Parietal lobe (tissue), 2 donors: ENCODE data around the gene GSS. TPM values are rescaled to one million over a fixed set of nuclear protein-coding genes. Genes with fewer than 3 reads are reported as not detected.
A peak's percentile ranks its signal among the peaks of the same experiment; 100 is the strongest.

ENCODE experiments used
- small RNA-seq: library from RNA; depleted of rRNA; stranded (forward); fragments of <200 nt; gene quantifications from one replicate; pipeline ENCODE3, GENCODE V24; 2014; ENCODE audit warnings: low replicate concordance
- total RNA-seq: library from RNA; depleted of rRNA; stranded (reverse); fragments of >200 nt; gene quantifications from one replicate; pipeline ENCODE4 v1.2.3, GENCODE V29; 2014

The GSS gene
- total RNA-seq, result 41.9 TPM

DNA sequence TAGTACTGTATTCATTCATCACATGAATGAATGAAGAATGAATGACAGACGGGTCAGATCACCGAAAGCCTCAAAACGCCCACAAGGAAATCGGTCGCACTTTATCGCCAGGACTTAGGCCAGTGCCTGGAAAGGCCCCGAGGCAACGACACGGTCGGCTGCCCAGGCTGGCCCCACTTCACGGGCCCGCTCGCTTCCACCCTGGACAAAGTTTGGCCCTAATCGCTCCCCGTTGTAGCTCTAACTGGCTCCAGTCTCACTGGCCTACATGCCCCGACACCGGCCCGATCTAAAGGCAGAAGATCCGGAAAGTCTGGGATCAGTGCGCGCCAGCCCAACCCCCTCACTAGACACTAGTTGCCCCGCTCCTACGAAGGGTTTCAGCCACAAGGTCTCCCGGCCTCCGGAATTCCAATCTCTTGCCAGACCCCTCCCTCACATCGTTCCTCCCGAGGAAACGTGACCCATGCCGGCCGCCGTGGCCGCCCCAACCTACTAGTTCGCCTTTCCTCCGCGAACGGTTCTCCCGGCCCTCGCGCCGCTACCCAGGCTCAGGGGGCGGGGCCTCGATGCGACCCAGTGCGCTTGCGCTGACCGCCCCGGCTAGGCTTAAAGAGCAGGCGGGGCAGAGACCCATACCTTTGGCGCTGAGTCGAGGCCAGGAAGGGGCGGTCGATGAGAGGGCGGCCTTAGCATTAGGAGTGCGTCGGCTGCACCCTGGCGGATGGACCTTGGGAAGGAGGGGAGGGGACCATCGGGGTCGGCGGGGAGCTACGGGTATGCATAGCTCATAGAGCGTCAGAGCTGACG lies at the start of gene GSS, which contains the start of gene MYH7B:
Gene GSS, minus strand, starts transcription at position 576 of the 810 bp plus-strand sequence. CDS start 3,954 bp downstream, outside the sequence.
Gene MYH7B, plus strand, starts transcription at position 638 of the 810 bp plus-strand sequence. CDS start 22,138 bp downstream, outside the sequence.

Small RNAs within 50 kb of the gene (small RNA-seq; reads per million reads assigned to genes)
- gene MIR499A, result 0.46 reads per million, percentile 40 among the genes with 10 or more reads in this experiment

Other genes with a start within 250 kb of the GSS start
- gene NCOA6, start 130.2 kb downstream of the GSS start, total RNA-seq, result 51.6 TPM
- 26.9 TPM for gene GGT7, start 83.0 kb downstream of the GSS start, total RNA-seq
- 37.9 TPM for gene ACSS2, start 79.2 kb downstream of the GSS start, total RNA-seq
- gene MYH7B, start 62 bp upstream of the GSS start, total RNA-seq, result 0.31 TPM
- gene TRPC4AP, start 137.0 kb upstream of the GSS start, total RNA-seq, result 70.1 TPM
- gene EDEM2, start 191.5 kb upstream of the GSS start, total RNA-seq, result 8.1 TPM
- gene PROCR, start 216.3 kb upstream of the GSS start, total RNA-seq, result 4.4 TPM